HG03432 (cell line): ENCODE measurements around the gene F7.

Source experiments
- ATAC-seq: cut with Tn5 transposase; IDR thresholded peaks from one replicate; pipeline ENCODE4 v1.9.1; 2021; ENCODE audit warnings: mild to moderate bottlenecking, moderate library complexity; ENCODE audit not compliant: unreplicated experiment

Gene F7

DNA sequence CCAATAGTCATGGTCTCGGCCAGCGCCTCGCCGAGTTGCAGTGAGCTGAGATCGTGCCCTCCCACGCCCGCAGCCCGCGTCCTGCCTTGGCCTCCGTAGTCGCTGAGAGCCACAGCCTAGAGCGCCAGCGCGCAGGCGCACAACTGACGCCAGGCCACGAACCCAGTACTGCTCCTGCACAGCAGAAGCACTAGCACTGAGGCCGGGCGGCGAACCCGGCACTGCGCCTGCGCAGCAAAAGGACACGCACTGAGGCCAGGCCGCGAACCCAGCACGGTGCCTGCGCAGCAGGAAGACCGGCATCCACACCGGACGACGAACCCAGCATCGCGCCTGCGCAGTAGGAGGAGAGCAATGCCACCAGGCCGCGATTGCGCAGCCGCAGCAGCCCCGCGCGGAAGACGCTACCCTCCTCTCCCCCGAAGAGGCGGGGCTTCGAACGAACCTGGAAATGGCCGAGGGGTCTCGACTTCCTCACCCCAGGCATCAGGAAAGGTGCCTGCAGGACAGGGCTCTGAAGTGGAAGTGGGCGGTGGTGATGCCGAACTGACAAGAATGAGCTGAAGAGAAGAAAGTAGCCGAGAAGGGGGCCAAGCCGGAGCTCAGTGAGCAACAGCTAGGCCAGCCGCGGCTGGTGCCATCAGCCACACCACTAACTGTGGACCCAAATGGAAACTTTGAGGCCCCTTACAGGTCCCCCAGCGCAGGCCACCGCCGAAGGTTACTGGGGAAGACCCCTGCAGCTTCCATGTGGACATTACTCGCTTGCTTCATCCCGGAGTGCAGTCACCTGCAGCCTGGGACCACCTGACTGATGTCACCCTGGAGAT, 24.5 kb downstream of the F7 start:
- no peak for ATAC-seq

DNA sequence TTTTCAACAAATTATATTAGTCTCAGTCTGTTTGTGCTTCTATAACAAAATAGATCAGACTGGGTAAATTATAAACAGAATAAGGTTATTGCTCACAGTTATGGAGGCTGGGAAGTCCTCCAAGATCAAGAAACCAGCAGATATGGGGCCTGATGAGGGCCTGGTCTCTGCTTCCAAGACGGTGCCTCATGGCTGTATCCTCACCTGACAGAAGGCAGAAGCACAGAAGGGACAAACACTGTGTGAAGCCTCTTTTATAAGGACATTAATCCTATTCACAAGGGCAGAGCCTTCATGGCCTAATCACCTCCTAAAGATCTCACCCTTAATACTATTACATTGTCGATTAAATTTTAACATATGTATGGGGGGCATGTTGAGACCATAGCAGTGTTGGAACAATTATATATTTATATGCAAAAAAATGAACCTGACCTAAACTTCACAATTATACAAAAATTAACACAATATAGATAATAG, 29.7 kb downstream of the F7 start:
- ATAC-seq, result no peak

DNA sequence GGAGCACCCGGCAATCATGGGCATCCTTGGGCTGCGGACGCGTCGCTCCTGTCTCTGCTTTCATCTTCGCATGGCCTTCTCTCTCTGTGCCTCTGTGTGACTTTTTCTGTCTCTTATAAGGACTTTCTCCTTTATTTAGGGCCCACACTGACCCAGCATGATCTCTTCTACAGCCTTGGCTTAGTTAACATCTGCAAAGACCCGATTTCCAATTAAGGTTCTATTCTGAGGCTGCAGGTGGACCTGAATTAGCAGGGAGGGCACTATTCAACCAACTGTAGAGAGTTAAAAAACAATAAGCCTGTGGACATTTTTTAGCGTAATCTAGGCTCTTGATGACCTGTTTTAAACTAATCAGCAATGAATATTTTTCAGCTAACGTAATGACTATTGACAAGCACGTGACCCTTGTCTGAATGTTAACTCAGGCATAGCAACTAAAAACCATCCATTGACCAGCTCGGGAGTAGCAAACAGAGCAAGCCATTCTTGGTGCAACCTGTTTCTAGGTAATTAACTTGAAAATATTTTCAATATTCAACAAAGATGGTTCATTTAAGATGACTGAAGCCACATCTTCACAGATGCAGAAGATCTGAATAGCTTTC, 32.2 kb downstream of the F7 start:
- ATAC-seq, result no peak

DNA sequence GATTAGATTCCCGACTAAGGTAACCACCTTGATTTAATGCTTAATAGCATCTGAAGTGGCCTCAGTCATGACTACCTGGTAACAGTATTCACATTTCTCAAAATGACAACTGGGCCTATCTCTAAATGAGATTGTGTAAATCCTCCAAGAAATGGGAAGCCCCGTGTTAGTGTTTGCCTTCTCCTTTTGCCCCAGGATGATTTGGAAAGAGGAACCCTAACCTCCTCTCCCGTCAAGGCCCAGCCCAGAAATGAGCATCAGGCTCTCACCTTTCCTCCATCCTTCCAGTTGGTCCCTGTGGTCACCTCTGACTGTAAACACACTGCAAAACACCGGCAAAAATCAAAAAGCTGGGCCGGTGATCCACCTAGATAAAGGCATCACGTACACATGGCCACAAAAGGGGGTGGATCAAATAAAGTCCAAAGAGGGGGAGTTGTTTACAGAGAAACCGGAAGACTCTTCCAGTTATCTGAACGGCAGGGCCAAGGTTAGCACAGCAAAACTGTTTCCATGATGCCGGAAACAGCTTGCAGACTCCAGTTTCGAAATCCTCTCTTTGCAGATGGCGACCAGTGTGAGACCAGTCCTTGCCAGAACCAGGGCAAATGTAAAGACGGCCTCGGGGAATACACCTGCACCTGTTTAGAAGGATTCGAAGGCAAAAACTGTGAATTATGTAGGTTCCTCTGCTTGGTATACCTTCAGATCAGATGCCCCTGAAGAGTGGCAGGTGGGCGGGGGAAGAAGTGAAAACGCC, 33.4 kb downstream of the F7 start:
- no peak for ATAC-seq

DNA sequence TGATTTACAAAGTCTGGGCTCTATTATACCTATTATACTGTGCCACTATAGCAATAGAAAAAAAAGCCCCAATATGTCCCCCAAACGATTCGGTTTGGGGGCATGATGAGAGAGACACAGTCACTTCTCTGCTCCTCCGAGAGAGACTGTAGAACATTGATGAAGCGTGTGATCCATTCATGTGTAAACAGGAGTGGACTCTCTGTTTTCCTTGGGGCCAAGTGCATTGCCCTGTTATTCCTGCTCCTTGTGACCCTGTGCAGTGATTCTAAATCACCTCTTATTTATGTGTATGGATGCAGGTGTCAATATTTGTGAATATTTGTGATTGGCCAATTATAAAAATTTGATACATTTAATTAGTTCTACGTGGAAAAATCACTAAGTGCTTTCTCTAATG, 34.0 kb downstream of the F7 start:
- no peak for ATAC-seq

DNA sequence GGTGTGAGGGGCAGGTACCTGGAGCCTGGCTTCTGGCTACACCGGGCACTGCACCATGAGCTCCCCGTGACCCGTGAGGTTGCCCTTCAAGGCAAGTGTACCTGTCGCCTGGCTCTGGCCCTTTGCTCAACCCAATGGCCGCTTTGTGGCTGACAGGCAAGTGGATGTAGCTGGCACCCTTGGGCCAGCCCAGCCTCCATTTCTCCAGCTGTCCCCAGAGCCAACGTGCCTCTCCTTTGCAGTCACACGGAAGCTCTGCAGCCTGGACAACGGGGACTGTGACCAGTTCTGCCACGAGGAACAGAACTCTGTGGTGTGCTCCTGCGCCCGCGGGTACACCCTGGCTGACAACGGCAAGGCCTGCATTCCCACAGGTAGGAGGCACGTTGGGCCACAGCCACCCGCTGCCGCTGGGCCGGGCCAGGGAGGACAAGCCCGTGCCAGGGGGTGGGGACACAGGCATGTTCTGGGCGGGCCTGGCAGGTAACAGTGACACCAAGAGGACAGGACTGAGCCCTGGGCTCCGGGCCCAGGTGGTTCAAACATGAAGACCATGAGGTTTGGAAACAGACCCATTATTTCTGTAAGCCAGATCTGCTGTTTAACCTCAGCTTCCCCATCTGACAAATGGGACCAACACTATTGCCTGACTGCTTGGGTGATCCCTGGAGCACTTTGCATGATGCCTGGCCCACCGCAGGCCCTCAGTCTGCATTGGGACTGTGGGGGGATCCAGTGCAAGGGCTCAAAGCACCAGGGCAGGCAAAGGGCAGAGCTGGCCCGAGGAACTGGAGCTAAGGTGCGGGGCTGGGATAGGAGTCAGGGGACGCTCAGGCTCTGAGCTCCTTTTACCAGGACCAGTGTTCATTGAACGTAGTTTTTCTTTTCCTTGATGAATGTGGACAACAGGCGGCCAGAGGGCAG, 35.3 kb downstream of the F7 start:
- ATAC-seq, result no peak

DNA sequence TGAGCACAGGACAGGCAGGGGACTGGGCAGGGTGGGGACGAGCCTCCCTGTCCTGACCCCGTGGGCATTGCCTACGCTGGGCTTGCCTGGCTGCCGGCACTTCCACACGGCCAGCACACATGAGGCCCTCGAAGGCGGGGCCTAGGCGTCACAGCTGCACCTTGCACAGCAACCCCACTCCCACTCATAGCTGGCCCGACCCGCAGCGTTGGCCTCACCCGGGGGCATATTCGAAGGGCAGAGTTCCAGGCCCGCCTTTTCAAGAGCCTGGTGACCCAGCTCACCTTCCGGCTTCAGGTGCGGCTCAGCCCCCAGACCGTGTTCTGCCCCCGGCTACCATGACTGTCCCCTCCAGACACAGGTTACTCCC, 36.0 kb downstream of the F7 start:
- no peak for ATAC-seq

DNA sequence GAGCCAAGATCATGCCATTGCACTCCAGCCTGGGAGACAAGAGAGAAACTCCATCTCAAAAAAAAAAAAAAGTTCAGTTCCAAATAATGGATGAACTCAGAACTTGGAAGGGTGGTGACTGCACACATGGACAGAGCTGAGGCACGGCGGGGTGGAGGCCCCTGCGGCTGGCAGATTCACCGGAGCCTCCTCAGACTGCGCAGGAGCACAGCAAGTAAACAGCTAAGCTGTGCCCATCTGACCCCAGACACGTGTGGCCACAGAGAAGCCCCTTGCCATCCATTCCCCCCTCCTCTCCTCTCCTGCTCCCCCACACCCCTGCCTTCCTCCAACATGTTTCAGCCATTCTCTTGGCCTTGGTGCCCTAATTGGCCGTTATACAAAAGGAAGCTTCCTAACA, 37.3 kb downstream of the F7 start:
- ATAC-seq, result no peak

DNA sequence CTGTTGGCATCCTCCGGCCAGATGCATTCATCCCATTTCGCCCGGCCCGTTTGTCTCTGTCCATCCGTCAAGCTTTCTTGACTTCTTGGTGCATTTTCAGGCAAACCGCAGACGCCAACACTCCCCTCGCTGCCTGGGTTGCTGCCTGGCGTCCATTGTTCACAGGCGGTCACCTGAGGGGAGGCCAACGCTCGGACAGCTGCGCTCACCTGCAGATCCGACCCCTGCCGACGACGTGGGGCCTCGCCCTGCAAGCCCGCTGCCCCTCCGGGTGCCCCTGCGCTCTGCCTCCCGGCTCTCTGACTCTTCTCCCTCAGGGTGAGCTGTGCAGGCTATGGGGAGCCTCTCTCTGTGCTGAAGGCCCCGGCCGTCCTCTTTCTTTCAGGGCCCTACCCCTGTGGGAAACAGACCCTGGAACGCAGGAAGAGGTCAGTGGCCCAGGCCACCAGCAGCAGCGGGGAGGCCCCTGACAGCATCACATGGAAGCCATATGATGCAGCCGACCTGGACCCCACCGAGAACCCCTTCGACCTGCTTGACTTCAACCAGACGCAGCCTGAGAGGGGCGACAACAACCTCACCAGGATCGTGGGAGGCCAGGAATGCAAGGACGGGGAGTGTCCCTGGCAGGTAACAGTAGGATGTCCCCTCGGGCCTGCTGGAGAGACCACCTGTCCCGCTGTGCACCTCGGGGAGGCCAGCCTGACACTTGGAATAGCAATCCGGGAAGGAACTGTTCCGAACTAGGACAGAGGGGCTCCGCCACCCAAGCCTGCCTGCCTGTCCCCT, 38.1 kb downstream of the F7 start:
- ATAC-seq, result no peak

DNA sequence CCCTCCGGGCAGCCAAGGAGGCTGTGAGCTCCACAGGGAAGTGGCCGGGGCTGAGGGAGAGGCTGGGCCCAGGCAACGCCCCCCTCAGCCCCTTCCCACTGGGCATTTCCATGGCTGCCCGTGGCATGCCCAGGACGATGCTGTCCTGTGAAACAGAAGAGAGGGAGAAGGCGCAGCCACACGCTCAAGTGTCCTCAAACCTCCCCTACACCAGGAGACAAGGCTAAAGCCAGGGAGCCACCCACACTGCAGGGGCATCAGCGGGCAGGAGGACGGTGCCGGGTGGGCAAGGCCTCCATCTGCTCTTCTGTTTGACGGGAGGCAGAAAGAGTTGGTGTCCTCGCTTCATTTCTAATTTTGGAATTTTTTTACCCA, 38.7 kb downstream of the F7 start:
- no peak for ATAC-seq

DNA sequence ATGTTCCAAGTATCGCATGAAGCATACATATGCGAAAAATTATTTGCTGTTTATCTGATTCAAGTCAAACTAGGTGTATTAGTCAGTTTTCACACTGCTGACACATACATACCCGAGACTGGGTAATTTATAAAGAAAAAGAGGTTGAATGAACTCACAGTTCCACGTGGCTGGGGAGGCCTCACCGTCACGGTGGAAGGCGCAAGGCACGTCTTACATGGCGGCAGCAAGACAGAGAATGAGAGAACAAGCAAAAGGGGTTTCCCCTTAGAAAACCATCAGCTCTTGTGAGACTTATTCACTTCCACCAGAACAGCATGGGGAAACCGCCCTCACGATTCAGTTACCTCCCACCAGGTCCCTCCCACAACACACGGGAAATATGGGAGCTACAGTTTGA, 39.9 kb downstream of the F7 start:
- no peak for ATAC-seq

DNA sequence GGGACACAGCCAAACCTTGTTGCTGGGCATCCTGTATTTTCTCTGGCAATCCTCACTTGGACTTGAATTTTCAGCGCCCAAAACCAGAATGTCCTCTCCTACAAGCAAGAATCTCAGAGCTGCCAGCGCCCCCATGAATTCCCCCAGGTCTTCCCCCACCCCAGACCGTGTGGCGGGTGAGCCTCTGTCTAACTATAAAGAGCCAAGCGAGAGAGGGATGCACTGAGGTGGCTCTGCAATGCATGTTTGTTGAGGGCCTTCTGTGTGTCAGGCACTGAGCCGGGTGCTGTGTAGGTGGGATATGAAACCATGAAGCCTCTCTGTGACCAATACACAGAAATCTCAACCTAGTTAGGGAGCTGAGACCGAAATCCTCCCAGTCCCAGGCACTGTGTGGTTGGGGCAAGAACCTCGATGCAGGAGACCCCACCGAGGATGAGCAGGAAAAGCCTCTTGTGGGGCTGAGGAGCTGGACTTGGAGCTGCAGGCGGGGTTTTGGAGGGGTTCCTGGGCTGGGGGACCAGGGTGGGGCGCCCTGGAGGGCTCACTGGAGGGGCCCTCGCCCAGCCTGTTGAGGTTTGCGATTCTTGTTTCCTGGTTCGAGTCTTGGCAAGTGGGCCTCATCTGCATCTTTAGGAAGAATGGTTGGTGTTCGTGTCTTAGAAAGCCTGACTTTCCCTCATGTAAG, 40.5 kb downstream of the F7 start:
- ATAC-seq, result no peak

DNA sequence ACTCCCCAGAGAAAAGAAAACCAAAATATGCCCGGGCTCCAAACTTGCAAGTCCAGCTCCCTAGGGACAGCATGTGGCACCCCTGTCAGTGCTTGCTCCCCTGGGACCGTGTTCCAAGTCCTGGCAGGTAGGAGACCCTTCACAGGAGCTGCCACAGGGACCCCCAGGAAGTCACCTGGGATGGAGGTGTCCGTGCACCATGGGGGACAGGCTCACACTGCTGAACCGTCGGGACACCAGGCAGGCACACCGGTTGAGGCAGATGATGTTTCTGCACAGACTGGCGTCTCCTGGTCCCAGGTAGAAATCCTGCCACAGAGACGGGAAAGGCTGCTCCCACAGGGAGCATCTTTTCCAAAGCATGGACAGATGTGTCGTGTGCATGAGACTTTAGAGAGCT, 41.2 kb downstream of the F7 start:
- ATAC-seq, result no peak

DNA sequence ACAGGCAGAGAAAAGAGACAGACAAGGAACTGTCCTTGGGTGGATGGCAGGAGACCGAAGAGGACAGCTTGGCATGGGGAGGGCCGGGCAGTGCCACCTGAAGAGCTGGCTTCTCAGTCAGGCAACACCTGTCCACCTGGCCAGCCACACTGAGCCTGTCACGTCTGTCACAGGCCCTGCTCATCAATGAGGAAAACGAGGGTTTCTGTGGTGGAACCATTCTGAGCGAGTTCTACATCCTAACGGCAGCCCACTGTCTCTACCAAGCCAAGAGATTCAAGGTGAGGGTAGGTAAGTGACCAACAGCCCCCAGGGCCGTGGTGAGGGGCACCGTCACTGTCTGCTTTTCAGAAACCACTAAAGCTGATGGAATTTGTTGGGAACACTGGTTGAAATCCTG, 41.6 kb downstream of the F7 start:
- ATAC-seq, result no peak

DNA sequence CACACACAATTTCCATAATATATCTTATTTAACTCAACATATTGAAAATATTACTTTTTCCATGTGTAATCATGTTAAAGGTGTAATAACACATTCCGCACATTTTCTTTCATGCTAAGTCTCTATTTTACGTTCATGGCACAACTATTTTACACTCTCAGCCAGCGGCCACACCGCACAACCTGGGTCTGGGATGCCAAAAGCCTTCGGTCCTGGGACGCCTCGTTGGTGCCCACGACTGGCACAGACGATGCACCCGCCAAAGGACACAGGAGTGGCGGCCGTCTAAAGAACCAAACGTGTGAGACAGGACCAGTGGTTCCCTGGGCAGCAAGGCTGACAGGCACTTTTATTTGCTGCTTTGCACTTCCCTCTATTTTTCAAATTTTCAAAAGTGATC, 42.8 kb downstream of the F7 start:
- ATAC-seq, result no peak

DNA sequence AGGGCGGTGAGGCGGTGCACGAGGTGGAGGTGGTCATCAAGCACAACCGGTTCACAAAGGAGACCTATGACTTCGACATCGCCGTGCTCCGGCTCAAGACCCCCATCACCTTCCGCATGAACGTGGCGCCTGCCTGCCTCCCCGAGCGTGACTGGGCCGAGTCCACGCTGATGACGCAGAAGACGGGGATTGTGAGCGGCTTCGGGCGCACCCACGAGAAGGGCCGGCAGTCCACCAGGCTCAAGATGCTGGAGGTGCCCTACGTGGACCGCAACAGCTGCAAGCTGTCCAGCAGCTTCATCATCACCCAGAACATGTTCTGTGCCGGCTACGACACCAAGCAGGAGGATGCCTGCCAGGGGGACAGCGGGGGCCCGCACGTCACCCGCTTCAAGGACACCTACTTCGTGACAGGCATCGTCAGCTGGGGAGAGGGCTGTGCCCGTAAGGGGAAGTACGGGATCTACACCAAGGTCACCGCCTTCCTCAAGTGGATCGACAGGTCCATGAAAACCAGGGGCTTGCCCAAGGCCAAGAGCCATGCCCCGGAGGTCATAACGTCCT, 43.4 kb downstream of the F7 start:
- ATAC-seq, result no peak

DNA sequence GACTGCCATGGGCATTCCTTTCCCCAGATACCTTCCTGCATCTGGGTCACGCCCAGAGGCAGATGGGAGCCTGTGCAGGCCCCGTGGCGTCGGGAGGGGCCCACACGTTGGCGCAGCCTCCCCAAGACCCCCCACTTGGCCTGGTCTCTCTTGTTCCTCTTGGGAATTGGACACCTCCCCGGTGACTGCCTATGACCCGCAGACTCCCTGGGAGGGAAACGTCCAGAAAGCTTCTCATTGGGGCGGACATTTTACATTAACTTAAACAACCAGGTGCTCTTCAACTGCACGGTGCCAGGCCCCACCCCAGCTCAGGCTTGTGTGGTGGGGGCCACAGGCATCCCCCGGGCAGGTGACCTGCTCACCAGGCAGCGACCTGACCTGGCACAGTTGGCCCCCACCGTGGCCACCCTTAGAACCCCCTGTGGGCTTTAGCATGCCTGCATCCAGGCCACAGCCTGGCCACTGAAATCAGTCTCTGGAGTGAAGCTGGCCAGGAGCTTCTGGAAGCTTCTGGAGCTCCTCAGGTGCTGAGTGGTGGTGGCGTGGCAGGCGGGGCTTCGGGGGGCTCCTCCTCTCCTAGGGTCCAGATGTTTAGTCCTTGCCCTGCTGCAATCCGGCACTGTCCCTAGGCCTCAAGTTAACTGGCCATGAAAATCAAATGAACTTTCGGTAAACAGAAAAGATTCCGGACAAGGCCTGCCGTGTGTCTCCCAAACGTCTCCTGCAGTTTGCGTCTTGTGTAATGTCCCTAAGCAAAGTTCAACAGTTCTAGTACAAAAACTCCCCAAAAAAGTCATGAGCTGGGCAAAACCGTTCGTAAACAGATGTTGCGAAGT, 44.3 kb downstream of the F7 start:
- ATAC-seq, result no peak
